IPS DF 4.7 (cell line): ENCODE measurements around the gene CAMTA1.
"Not testable (repeated sequence)": the region's sequence is repeated elsewhere in the genome, so short reads cannot be mapped to it uniquely, and the experiment has no call there.

Experiments used
- DNase-seq: peaks from one replicate; pipeline ENCODE4 v3.0.0-alpha.2; 2013; ENCODE audit warnings: low spot score; ENCODE audit errors: extremely low read depth

CAMTA1 gene

DNA sequence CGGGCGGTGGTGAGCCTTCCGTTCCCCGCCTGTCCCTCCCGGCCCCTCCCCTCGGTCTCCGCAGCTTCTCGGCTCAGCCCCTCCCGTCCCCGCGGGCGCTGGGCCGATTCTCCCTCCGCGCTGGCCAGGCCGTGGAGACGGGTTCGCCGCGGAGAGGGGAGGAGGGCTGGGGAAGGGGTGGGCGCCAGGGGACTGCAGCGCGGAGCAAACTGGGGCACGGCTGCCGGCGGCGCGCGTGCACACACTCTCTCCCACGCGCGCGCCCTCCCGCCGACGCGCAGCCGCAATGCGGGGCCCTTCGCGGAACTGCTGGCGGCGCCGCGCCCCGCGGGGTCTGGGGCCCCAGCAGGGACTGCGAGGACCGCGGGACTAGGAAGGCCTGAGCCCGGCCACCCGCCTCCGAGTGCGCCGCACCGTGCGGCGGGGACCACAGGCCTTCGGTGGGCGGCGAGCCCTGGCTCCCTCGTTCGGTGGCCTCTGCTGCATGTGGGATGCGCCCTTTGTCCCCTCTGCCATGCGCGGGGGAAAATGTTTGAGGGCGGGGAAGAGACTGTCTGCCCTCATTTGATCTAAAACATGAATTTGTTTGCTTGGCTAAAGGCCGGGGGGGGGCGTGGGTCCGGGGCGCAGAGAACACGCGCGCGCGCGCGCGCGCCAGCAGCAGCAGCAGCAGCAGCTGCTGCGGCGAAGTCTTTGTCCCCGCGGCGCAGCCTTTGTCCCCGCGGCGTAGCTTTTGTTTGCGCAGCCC, 895.1 kb downstream of the CAMTA1 start:
- DNase-seq, result no peak

GRCh38 chr1:7680955-7681268, 895.7 kb downstream of the CAMTA1 start:
- no peak for DNase-seq

DNA sequence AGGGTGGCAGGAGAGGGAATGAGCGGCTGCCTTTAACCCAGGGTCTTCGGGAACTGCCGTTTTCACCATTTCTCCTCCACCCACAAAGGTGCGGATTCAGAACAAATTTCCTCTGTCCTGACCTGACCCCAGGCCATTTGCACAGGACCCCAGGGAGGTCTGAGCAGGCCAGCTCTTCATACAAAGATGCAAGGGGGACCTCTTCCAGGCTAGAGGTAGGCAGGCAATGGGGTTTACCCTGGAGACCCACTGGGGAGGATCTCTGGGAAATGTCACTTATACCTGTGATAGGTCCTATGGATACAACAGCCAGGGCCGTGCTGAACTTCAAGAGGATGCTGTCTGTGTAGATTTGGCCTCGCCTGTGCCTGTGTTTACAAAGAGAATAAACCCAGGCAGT, 896.1 kb downstream of the CAMTA1 start:
- DNase-seq, result no peak

DNA sequence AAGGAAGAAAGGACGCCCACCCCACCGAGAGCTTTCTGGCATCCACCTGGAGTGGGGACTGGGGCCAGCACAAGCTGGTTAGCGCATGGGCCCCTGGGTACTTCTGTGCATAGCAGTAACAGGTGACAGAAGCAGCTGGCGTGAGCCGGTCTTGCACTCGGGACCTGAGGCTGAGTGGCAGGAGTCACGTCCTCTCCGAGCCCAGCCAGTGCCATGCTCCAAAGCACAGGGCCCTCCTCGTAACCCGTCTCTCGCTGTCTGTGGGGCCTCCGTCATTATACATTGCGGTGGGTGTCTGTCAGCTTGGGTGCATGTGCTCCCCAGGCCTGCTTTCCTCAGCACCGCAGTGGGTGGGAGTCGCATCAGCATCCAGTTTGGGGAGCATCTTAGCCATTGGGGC, 898.3 kb downstream of the CAMTA1 start:
- DNase-seq, result no peak

GRCh38 chr1:7684132-7684531, 898.9 kb downstream of the CAMTA1 start:
- no peak for DNase-seq

DNA sequence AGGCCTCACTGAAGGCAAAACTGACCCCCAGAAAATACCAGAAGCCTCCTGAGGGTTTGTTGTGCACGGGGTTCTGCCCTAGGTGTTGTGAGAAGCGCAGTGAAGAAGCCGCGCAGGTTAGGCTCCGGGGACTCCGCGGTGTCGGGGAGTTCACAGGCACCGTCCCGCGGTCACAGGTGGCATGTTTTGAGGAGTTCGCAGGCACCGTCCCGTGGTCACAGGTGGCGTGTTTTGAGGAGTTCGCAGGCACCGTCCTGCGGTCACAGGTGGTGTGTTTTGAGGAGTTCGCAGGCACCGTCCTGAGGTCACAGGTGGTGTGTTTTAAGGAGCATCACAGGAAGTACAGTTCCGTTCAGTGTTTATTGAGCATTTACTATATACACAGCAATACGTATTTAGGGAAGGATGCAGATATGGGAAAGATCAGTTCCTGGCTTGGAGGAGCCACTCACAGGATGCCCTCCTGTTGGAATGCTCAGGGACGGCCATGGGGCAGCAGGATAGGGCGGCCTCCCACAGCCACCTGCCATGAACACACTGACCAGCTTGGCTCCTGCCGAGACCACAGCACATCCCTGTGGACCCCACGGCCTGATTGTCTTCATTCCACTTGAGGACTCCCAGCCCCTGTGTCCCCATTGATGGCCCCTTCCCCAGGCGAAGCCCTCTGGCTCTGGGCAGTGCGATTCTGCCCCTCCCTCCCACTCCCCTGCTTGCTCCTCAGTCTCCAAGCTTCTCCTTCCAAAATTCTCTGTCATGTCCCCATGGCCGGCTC, 899.8 kb downstream of the CAMTA1 start:
- DNase-seq, result no peak

DNA sequence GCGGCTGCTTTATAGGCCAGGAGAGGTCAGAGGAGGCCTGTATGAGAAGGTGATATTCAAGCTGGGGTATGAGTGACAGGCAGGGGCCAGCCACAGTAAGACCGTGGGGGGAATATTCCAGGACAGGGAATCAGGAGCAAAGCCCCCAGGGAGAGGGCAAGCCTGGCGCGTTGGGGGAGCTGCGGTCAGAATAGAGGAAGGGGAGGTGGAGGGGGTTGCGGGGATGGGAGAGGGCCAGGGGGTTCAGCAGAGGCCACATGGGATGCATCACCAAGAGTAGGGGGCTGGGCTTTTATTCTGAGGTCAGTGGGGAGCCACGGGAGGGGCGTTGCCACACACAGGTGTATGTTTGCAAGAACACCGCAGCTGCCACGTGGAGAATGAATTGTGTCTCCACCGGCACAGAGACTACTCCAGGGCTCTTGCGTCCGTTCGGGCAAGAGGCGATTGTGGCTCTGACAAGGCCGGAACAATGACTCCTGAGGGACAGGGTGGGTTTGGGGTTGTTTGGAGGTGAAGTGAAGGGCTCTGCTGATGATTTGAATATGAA, 901.1 kb downstream of the CAMTA1 start:
- no peak for DNase-seq

DNA sequence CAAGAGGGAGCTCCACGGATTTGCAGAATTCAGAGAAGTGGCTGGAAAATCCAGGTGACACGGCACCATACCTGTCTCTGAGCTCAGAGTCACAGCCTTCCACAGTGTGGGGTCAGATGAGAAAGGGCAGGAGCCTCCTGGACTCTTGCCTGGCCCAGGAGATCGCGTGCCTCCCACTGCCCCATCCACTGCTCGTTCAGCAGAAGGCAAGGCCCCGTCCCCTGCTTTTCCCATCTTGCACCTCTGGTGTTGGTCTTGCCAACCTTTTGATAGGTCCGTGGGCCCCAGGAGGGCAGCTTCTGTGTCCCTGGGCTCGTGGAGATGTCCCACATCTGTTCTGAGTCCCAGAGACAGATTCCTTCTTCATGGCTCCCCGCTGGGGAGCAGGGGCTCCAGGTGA, 902.2 kb downstream of the CAMTA1 start:
- no peak for DNase-seq

GRCh38 chr1:7688659-7689058, 903.4 kb downstream of the CAMTA1 start:
- no peak for DNase-seq

DNA sequence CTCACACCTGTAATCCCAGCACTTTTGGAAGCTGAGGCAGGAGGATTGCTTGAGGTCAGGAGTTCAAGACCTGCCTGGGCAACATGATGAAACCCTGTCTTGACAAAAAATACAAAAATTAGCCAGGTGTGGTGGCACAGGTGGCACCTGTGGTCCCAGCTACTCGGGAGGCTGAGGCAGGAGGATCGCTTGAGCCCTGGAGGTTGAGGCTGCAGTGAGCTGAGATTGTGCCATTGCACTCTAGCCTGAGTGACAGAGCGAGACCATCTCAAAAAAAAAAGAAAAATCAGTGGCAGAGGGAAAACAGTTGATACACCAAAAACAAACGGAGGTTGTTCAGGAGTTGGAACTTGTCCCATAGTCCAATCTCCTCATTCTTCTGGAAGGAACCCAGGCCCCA, 904.1 kb downstream of the CAMTA1 start:
- not testable (repeated sequence) for DNase-seq

GRCh38 chr1:7690076-7690475, 904.8 kb downstream of the CAMTA1 start:
- no peak for DNase-seq

DNA sequence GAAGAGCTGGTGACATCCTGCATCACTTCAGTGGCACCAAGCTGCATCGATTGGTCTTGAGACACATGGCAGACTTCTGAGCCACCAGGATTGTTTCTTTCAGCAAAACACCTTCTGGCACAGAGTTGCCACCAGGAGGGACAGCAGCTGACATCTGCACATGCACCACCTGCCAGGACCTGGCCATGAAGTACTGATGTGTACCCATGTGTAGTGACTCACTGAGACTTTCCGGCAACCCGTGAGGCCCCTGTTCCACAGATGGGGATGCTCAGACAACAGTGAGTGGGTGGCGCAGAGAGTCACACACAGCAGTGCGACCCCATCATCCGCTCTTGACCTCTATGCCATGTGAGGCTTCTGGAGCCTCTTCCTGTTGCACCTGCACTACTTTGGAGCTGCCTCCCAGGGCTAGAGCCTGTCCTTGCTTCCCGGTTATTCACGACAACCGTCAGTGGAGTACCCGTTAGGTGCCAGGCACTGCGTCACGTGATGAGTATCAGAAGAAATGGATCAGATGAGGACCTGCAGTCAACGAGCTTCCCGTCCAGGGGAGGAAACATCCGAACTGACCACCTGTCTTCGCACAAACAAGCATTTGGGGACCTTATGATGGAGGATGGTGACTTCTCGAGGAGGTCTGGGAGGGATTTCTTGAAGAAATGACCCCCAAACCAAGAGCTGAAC, 905.4 kb downstream of the CAMTA1 start:
- no peak for DNase-seq

- DNase-seq, result no peak
Measured at GRCh38 chr1:7691576-7691975, 906.3 kb downstream of the CAMTA1 start.

- DNase-seq, result no peak
Measured at GRCh38 chr1:7692005-7692404, 906.8 kb downstream of the CAMTA1 start.

- not testable (repeated sequence) for DNase-seq
Measured at GRCh38 chr1:7693037-7693436, 907.8 kb downstream of the CAMTA1 start.

GRCh38 chr1:7693662-7694061, 908.4 kb downstream of the CAMTA1 start:
- no peak for DNase-seq

GRCh38 chr1:7694600-7695496, 909.6 kb downstream of the CAMTA1 start:
- no peak for DNase-seq

DNA sequence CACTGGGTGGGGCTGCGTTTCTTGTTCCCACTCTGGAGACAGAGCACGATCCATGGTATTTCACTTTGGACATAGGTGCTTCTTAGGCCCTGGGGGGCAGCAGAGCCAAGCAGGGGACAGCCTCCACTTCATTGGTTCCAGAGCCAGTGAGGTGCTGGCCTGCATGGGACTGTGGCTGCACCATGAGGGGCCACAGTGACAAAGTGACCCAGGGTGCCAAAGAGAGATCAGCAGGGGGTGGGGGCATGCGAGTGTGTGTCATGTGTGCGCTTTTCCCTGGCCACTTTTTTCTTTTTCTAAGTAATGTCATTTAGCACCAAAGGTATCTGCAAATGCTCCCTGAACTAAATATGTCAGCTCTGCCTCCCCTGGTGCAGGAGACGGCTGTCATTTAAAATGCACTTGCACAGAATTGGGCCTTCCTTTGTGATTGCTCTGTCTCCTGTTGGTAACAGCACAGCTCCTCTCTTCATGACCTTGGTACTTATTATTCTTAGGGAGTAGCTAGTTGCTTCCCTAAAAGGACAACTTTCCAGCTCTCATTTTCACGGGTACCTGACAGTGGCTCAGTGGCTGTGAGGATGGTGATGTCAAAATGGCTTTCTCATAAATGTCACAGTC, 910.4 kb downstream of the CAMTA1 start:
- DNase-seq, result no peak

DNA sequence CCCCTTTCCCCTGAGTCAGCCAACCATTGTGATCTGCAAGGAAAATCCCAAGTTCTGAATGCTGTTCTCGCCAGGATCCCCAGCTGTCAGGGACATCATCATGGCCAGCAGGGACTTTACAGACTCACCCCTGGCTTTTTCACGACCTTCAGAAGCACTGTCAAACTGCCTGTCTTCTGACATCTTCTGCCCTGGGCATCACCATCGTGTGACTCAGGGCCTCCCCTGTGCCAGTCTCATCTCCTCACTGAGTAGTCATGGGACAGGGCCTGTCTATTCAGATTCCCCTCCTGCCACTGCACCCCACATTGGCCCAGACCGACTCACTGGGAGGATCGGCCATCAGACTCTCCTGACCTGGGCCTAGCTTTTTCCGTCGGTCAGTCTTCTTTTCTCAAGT, 913.4 kb downstream of the CAMTA1 start:
- DNase-seq, result no peak

DNA sequence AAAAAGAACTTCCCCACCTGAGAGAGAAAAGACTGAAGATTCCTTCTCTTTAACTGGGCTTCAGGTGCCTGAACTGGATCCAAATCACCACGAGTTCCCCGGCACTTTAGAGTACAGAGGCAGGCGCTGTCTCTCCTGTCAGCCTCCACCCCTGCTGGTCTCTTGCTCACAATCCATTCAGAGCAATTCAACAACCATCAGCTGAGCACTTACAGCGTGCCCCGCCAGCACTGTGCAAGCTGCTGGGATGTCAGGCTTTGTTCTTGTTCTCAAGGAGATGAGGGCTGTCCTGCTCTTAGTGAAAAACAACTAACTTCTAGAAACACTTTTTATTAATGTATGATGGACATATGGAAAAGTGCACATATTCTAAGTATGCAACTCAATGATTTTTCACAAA, 917.1 kb downstream of the CAMTA1 start:
- no peak for DNase-seq
